IMR-90 (cell line): ENCODE data around the gene OR2AK2. TPM values are rescaled to one million over a fixed set of nuclear protein-coding genes. Genes with fewer than 3 reads are reported as not detected.

Experiments used
- ATAC-seq: fragments of 200-7000 bp; cut with Tn5 transposase; 2 replicates; pipeline ENCODE4 v1.9.1; 2020; ENCODE audit warnings: low read depth, mild to moderate bottlenecking, moderate library complexity
- BruUV-seq: library from RNA; stranded (reverse); fragments of 400-500 nt; replicated peaks from 2 replicates; lab custom pipeline; 2021; lab: Mats Ljungman, UMichigan
- CTCF ChIA-PET: fragments of 300-600 bp; formaldehyde crosslinking; extraction: SDS; loops from one replicate; lab custom pipeline; 2021; ENCODE audit warnings: antibody characterized with exemption; lab: Yijun Ruan, JAX
- POLR2A ChIA-PET: fragments of 300-600 bp; sonication (Branson Sonifier 250); formaldehyde crosslinking; loops from one replicate; lab custom pipeline; 2022; ENCODE audit warnings: antibody characterized with exemption; ENCODE audit not compliant: unreplicated experiment; lab: Charles Lee
- DNase-seq: peaks from one replicate; pipeline ENCODE4 v3.0.0; 2013
- H2AFZ ChIP-seq: replicated peaks from 2 replicates; pipeline ENCODE3; 2013; ENCODE audit warnings: low read length, mild to moderate bottlenecking; ENCODE audit not compliant: poor library complexity
- H2AK5ac ChIP-seq: 2 replicates; pipeline ENCODE4 v1.6.1; 2013; ENCODE audit warnings: low read depth, low read length, inconsistent platforms
- H2AK9ac ChIP-seq: replicated peaks from 2 replicates; pipeline ENCODE3; 2013; ENCODE audit warnings: mild to moderate bottlenecking, low read depth, low read length, moderate library complexity; ENCODE audit not compliant: poor library complexity
- H2BK120ac ChIP-seq: 2 replicates; pipeline ENCODE4 v1.6.1; 2013; ENCODE audit warnings: low read depth, low read length, inconsistent platforms
- H2BK15ac ChIP-seq: 3 replicates; pipeline ENCODE4 v1.6.1; 2013; ENCODE audit warnings: low read depth, low read length, inconsistent platforms
- H2BK20ac ChIP-seq: 2 replicates; pipeline ENCODE4 v1.6.1; 2013; ENCODE audit warnings: low read depth, mild to moderate bottlenecking, inconsistent platforms, low read length, moderate library complexity
- H2BK5ac ChIP-seq: 2 replicates; pipeline ENCODE4 v1.6.1; 2013; ENCODE audit warnings: mild to moderate bottlenecking, low read depth, low read length, inconsistent platforms; ENCODE audit not compliant: poor library complexity, severe bottlenecking
- H3K14ac ChIP-seq: replicated peaks from 2 replicates; pipeline ENCODE4 v1.6.1; 2013; ENCODE audit warnings: low read depth, low read length, inconsistent platforms
- H3K18ac ChIP-seq: 2 replicates; pipeline ENCODE4 v1.6.1; 2013; ENCODE audit warnings: low read depth, low read length, control low read depth
- H3K23ac ChIP-seq: 2 replicates; pipeline ENCODE4 v1.6.1; 2013; ENCODE audit warnings: low read depth, low read length, inconsistent platforms
- H3K27ac ChIP-seq: 2 replicates; pipeline ENCODE4 v1.5.1; 2013; ENCODE audit warnings: mild to moderate bottlenecking, control low read depth, low read length; ENCODE audit not compliant: insufficient read depth
- H3K27me3 ChIP-seq: 2 replicates; pipeline ENCODE4 v1.6.1; 2013; ENCODE audit warnings: low read length; ENCODE audit not compliant: control insufficient read depth, insufficient read depth
- H3K36me3 ChIP-seq: 2 replicates; pipeline ENCODE4 v1.6.1; 2013; ENCODE audit warnings: low read length, mixed read lengths; ENCODE audit not compliant: control insufficient read depth, insufficient read depth
- H3K4ac ChIP-seq: 2 replicates; pipeline ENCODE4 v1.6.1; 2013; ENCODE audit warnings: low read depth, low read length, inconsistent platforms
- H3K4me1 ChIP-seq: 2 replicates; pipeline ENCODE4 v1.6.1; 2013; ENCODE audit warnings: low read length, mixed read lengths; ENCODE audit not compliant: control insufficient read depth, insufficient read depth
- H3K4me2 ChIP-seq: 2 replicates; pipeline ENCODE4 v1.6.1; 2013; ENCODE audit warnings: low read depth, mild to moderate bottlenecking, control low read depth, low read length, moderate library complexity
- H3K4me3 ChIP-seq: 2 replicates; pipeline ENCODE4 v1.5.1; 2013; ENCODE audit warnings: low read depth, mild to moderate bottlenecking, control low read depth, low read length, moderate library complexity; ENCODE audit not compliant: insufficient read depth
- H3K56ac ChIP-seq: 2 replicates; pipeline ENCODE4 v1.6.1; 2013; ENCODE audit warnings: low read length, inconsistent platforms; ENCODE audit not compliant: insufficient read depth; ENCODE audit errors: extremely low read depth
- H3K79me1 ChIP-seq, 2 experiments: 2 replicates each; pipeline ENCODE4 v1.6.1; 2013; ENCODE audit warnings: low read length in 2 of 2, inconsistent platforms in 1 of 2, low read depth in 1 of 2
- H3K9ac ChIP-seq: 2 replicates; pipeline ENCODE4 v1.6.1; 2013; ENCODE audit warnings: low read depth, low read length, control low read depth
- H3K9me1 ChIP-seq: 2 replicates; pipeline ENCODE4 v1.6.1; 2013; ENCODE audit warnings: low read length, inconsistent platforms; ENCODE audit not compliant: insufficient read depth
- H3K9me3 ChIP-seq: 2 replicates; pipeline ENCODE4 v1.6.1; 2013; ENCODE audit warnings: low read length; ENCODE audit not compliant: control insufficient read depth, insufficient read depth
- H4K20me1 ChIP-seq: 2 replicates; pipeline ENCODE4 v1.6.1; 2013; ENCODE audit warnings: low read length, inconsistent platforms; ENCODE audit not compliant: insufficient read depth
- H4K5ac ChIP-seq: 2 replicates; pipeline ENCODE4 v1.6.1; 2013; ENCODE audit warnings: mild to moderate bottlenecking, low read depth, low read length, control low read depth
- H4K8ac ChIP-seq, 2 experiments: 2 replicates each; pipeline ENCODE4 v1.6.1; 2013; ENCODE audit warnings: low read depth in 2 of 2, low read length in 2 of 2, control low read depth in 1 of 2, inconsistent platforms in 1 of 2
- H4K91ac ChIP-seq: 2 replicates; pipeline ENCODE4 v1.6.1; 2013; ENCODE audit warnings: low read depth, low read length, inconsistent platforms; ENCODE audit not compliant: insufficient read depth
- MAFK ChIP-seq: IDR thresholded peaks from 2 replicates; pipeline ENCODE4 v1.6.1; 2012; ENCODE audit warnings: low read depth, low read length, improper control_type of control experiment
- RAD21 ChIP-seq: IDR thresholded peaks from 2 replicates; pipeline ENCODE4 v1.6.1; 2012; ENCODE audit warnings: low read length, improper control_type of control experiment
- WGBS, 2 experiments: methylation state at CpG; one replicate each; pipeline versions ENCODE4 v1.1.5 to v1.1.7; 2013; ENCODE audit warnings: missing lambda C conversion rate in 2 of 2; ENCODE audit not compliant: insufficient read length in 1 of 2; ENCODE audit errors: extremely low coverage in 2 of 2; 5-methylcytosine and 5-hydroxymethylcytosine counted together
- dilution Hi-C: fragments of 300-500 bp; cut with HindIII; formaldehyde crosslinking; loops from one replicate; pipeline ENCODE4 v1.14.3; 2018; ENCODE audit warnings: low sequenced_read_pairs; ENCODE audit not compliant: unreplicated experiment
- in situ Hi-C: fragments of 300-500 bp; cut with MboI; formaldehyde crosslinking; loops from 3 replicates; pipeline ENCODE4 v1.14.3; 2019; ENCODE audit warnings: low sequenced_read_pairs, inconsistent platforms, mixed read lengths
- intact Hi-C: fragments of 100-400 bp; cut with micrococcal nuclease; formaldehyde crosslinking; loops from 2 replicates; pipeline ENCODE4 v1.10.0; 2022
- polyA plus RNA-seq, 3 experiments: library from polyadenylated mRNA; depleted of rRNA; stranded (reverse); fragments of >200 nt; gene quantifications; 2 replicates each; pipeline ENCODE4 v1.2.3, GENCODE V29; 2012; ENCODE audit warnings: low replicate concordance in 1 of 3
- total RNA-seq: library from RNA; depleted of rRNA; stranded (reverse); fragments of >200 nt; gene quantifications from 2 replicates; pipeline ENCODE4 v1.2.3, GENCODE V29; 2012

The OR2AK2 gene
- total and polyA plus RNA-seq, 2 of the 4 experiments (the other 2 are of a cell fraction) = not detected

DNA sequence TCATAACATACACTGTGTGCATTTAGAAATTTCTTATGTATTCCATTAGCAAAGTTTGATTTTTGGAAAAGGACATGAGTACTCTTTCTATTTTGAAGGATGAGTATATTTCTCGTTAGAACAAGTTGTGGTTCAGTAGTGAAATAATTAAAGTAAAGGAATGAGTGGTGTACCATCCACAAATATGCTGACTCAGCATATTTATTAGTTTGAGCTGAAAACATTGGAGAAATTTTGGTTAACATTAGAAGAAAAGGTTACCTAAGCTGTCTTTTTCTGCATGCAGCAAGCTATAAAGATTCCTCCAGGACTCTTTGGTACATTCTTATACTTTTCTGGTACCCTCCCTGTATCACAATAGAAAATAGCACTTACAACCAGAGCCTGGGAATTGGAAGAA, 42.7 kb downstream of the OR2AK2 start:
- in situ Hi-C loops = no loop called here
- Histone ChIP-seq H2AFZ (no peak overlapping the region), H3K4me1 (no peaks in the 10 kb centered on the region), H4K20me1 (no peaks in the 10 kb centered on the region), H3K27me3 (no peaks in the 10 kb centered on the region), H3K4me2 (no peak overlapping the region), H2AK5ac (no peak overlapping the region), H3K14ac (no peak overlapping the region), H3K56ac (no peak overlapping the region), H3K36me3 (no peaks in the 10 kb centered on the region), H2BK5ac (no peak overlapping the region), H3K9ac (no peak overlapping the region), H2AK9ac (no peak overlapping the region), H3K18ac (no peak overlapping the region), H2BK20ac (no peak overlapping the region), H3K79me1 (no peaks in the 10 kb centered on the region), H3K23ac (no peak overlapping the region), H3K9me3 (peaks cover 11% of the 10 kb centered on the region), H4K91ac (no peak overlapping the region), H2BK15ac (no peak overlapping the region), H3K4ac (no peak overlapping the region), H4K5ac (no peak overlapping the region), H3K4me3 (no peak overlapping the region), H3K9me1 (no peaks in the 10 kb centered on the region), H2BK120ac (no peak overlapping the region), H4K8ac (no peak overlapping the region), H3K27ac (no peak overlapping the region)
- TF ChIP-seq MAFK (peak; percentile 100), RAD21 (no peak)
- no CpG with 5 or more reads among the region's 1 CpG for WGBS, 2 experiments
- ATAC-seq (no peak), DNase-seq (no peak)
- dilution Hi-C loops = no loop called here
- CTCF ChIA-PET = interaction anchor here (1.5 kb wide), 1 partner anchor 10 kb away, joined by 4 read pairs; no protein-coding TSS in a partner anchor
- no TSS peak for BruUV-seq
- intact Hi-C loops = no loop called here
- POLR2A ChIA-PET = no interaction called here
